HG03135 (cell line): Measurements from ENCODE around the gene DSC3.
"Not testable (repeated sequence)": the region's sequence is repeated elsewhere in the genome, so short reads cannot be mapped to it uniquely, and the experiment has no call there.

Source experiments
- ATAC-seq: cut with Tn5 transposase; IDR thresholded peaks from one replicate; pipeline ENCODE4 v1.9.1; 2021; ENCODE audit warnings: mild to moderate bottlenecking, moderate library complexity; ENCODE audit not compliant: unreplicated experiment

Gene DSC3

DNA sequence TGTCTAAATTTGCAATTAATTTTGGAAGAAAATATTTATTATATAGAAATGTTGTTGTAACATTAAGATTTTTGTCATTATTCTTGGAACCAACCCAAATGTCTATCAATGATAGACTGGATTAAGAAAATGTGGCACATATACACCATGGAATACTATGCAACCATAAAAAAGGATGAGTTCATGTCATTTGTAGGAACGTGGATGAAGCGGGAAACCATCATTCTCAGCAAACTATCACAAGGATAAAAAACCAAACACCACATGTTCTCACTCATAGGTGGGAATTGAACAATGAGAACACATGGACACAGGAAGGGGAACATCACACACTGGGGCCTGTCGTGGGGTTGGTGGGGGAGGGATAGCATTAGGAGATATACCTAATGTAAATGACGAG is 64.5 kb downstream of the DSC3 start:
- ATAC-seq, result not testable (repeated sequence)

DNA sequence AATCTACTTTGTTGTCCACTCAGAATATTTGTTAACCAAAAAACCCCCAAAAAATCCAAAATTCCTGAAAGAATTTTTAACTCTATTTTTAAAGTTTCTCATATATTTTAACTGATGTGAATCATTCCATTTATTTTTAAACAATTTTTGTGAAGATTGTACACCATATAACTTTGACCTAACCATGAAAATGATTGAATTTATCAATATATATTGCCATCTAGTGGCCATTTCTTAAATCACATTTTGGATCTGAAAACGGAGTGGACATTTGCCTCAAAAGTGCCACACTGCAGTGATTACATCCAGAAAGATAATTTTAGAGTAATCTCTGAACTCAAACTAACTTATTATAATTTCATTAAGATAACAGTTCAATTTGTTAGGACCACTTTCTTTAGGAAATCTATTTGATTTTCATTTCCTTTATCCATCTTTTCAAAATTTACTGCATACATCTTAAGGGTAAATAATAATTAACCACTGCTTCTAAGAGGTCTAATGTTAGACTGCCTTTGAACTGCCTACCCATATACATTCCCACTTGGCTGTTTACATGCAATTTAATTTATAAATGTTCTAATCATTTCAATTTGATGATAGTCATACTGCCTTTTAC is 71.1 kb downstream of the DSC3 start:
- ATAC-seq, result peak; percentile 70

DNA sequence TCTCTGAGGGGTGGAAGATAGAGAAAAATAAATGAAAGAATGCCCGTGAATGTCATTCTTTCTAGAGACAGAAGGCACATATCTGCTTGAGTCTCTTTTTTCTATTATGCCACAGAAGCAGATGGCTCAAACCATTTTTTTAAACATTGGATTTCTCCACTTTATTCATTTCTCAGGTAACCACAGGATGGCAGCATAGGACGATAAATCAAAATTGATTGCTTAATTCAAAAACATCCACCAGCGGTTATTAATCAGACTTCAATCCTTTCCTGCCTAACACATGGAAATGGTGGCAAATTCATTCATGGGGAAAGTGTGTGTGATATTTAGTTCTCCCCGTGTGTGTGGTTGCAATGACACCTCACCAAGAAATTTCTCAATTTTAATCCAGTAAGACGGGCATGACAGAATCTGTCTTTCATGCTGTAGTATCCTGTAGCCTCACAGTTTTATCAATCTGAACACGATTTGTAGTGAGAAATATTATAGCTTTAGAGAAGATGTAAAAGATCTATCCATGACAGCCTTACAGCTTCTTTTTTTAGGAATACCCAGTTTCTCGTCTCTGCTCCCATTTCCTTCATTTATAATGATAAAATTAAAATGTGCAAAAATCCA is 72.2 kb downstream of the DSC3 start:
- ATAC-seq, result no peak

DNA sequence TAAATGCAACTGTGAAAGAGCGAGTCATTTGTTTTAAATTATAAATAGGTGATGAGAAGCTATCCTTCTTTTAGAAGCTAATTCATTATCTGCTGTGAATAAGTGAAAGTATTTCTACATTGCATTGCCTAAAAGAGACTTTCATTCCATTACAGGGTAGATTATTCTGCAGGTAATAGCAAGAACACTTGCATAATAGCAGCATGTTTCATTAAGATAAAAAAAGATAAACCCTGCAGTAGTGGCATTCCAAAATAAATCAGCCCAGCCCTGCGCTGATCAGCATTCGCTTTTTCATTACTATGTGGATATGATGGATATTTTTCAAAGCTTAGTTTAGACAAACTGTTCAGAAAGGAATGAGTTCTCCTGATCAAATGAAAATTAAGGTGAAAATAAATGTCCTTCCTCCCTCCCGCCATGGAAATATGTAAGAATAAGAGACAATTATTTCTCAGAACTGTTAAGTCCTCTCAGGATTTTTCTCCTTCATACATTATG is 72.8 kb downstream of the DSC3 start:
- no peak for ATAC-seq

DNA sequence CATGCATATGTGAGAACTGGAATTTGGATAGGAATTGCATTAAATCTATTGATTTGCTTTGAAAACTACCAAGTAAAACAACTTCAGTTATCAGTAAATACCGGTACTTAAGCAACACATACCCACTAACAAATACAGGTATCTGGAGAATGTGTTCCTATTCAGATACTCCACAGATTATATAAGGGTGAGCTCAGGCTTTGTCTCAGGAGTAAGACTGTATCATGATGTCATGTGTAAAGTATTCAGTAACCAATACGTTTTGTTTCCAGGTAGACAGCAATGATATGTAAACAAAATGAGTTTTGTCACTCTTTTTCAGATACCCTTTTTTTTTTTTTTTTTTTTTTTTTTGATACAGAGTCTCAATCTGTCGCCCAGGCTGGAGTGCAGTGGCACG is 74.8 kb downstream of the DSC3 start:
- ATAC-seq, result no peak

DNA sequence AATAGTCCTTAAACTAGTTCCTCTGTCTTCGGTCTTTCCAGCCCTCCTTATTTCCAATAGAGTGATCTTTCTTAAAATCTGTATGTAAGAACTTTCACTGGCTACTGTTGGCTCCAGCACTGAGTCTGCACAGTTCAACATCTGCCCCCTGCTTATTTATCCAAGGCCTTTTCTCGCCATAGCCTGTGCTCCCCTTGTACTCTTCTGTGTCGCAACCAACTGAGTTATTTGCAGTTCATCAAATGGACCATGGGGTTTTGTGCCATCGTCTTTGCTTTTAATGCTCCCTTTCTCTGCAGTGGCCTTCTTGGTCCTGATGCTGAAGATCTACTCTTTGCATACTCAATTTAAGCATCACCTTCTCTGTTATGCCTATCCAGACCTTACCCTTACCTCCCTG is 77.3 kb downstream of the DSC3 start:
- no peak for ATAC-seq

DNA sequence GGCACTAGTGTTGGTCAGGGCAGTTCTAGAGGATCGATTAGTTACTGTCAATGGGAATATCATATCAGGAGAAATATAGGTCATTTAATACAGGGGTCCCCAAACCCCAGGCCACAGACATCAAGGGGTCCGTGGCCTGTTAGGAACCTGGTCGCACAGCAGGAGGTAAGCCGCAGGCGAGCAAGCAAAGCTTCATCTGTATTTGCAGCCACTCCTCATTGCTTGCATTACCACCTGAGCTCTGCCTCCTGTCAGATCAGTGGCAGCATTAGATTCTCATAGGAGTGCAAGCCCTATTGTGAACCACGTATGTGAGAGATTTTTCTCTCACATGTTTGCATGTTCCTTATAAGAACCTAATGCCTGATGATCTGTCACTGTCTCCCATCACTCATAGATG is 81.9 kb downstream of the DSC3 start:
- no peak for ATAC-seq

DNA sequence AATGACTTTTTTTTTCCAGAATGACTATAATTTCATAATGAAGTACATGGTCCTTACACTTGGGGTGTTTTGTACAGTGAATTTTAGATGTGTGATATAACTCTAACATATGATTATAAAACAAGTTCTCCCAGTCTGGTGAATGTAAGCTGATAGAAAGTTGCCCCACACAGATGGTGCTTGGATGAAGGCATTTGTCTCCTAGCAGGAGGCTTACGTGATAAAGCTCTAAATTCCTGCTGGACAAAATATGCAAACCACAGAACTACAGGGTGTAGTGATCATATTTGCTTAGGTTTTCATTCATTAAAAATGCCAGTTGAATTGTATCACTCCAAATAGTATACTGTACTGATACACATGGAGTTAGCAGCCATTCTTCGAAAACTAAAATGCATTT is 85.5 kb downstream of the DSC3 start:
- no peak for ATAC-seq

DNA sequence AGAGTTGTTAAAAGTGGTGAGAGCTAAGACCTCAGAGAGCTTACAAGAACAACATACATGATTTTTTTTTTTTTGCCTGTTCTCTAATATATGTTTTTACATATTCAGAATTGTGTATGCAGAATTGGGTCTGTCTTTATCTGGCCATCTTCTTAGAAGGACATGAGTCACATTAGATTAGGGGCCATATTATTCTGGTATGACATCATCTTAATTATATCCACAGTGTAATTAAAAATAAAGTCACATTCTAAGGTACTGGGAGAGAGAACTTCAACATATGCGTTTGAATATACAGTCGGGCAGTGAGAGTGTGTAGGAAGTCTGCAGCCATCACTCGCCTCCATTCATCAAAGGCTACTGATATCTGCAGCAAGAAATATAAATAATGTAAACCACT is 88.3 kb downstream of the DSC3 start:
- ATAC-seq, result no peak

DNA sequence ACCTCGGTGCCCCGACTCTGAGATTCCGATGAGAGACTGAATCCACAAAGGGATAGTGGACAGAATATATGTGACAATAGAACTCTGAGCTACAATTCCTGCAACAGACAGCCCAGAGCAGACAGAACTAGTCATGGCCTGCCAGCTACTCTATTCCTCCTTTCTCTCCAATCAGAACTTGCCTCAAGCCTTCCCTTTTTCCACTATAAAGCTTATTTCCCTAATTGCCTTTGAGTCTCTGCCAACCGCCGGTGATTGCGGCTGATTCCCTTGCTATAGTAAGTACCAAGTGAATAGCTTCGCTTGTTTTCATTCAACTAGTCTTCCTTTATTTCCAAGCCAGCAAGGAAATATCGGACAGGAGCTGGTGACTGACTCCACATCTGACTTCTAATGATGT is 96.8 kb downstream of the DSC3 start:
- no peak for ATAC-seq

DNA sequence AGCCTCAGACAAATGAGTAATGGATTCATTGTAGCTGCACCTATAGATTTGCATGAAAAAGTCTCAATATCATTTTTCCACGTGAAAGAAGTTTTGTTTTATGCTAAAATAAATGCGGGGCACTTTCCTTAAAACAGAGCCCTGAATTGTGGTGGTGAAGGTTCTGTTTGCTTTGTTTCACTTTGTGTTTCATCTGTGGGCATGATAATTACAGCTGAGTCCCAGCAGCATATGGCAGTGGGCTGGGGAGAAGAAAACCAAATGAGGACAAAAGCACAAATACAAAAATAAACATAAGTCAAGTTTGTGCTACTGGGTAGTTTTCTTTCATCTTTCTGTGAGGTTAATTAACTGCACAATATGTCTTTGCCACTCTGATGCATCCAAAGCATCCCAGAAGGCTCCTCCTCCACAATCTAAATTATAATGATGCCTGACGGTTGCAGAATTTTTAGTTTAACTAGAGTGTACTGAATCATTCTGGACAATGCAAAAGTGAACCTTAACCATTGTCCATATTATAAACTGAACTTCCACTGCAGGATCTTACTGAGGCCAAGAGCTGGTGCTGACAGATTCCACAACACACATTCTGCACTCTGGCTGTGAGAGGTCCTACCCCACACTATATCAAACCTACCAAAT is 97.6 kb downstream of the DSC3 start:
- no peak for ATAC-seq

DNA sequence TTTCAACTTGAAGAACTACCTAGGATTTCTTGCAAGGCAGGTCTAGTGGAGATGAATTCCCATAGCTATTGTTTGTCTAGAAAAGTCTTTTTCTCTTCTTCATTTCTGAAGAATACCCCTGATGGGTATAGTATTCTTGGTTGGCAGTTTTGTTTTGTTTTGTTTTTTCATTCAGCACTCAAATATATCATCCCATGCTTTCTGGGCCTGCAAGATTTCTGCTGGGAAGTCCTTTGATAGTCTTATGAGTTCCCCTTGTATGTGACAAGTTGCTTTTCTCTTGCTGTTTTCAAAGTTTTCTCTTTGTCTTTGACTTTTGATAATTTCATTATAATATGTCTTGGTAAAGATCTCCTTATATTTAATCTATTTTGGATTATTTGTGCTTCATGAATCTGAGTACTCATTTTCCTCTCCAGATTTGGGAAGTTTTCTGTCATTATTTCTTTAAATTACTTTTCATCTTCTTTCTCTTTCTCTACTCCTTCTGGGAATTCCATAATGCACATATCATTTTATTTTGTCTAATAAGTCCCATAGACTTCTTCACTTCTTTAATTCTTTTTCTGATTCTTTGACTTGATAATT is 101.5 kb downstream of the DSC3 start:
- no peak for ATAC-seq
